T-helper 1 cell treated with Interleukin-12 subunit alpha and Interleukin-12 subunit beta and Interleukin-4 antibody, amounts not matched to agents 30 ng/mL and 1 ng/mL, for 36 hours (primary cell): Measurements from ENCODE around the gene NRAP. TPM values are rescaled to one million over a fixed set of nuclear protein-coding genes. Genes with fewer than 3 reads are reported as not detected.

Source experiments
- intact Hi-C: fragments of 100-400 bp; cut with micrococcal nuclease; formaldehyde crosslinking; loops from one replicate; pipeline ENCODE4 v1.15.1; 2024
- total RNA-seq: library from RNA; stranded (reverse); gene quantifications from 2 replicates; pipeline ENCODE4 v1.2.3, GENCODE V29; 2022

The NRAP gene
- total RNA-seq, 1 donor from 2014 or later: not detected

DNA sequence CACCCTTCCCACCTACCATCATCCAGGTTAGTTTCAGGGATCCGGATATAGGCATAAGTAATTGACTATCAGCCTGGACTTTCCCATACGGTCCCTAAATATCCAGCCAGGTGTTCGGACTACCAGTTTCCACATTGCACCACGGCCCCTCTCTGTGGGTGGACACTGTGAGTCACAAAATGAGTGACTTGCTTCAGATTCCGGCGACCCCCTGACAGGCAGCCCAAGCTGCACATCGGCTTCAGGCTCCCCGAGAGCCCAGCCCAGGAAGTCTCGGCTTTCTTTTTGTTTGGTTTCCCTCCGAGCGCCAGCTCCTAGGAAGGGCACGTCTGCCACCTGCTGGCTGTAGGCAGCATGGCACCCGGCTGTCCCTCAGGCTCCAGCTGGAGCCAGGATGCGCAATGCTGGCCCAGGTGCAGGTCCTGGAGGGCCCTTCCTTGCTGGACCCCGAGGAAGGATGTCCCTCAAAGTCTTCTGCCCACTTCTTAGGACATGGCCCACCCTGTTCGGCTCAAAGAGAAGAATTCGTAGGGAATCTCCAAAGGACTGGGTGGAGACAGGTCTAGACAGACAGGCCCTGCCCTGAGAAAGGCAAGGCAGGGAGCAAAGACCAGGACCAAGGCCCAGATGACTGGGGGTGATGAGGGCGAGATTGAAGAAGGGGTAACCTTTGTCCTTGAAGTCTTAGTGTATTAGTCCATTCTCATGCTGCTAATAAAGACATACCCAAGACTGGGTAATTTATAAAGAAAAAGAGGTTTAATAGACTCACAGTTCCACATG is 100.3 kb downstream of the NRAP start:
- intact Hi-C loops: loop anchor here (1.0 to 10.0 kb wide), 6 partner anchors 42 to 1091 kb away; no protein-coding TSS in a partner anchor

DNA sequence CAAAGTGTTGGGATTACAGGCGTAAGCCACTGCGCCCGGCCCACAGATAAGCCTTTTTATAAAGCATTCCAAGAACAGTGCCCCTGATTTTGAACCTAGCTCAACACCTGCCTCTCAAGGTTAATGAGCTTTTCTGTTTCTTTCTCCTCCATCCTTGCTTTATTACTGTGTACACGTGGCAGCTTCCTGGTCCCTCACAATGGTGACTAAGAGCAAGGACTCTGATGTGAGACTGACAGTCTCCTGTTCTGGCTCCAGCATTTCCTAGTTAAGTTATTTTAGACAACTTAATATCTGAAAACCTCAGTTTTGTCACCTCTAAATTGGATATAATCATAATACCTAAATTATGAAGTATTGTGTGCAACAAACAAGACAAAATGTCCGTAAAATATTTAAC is 101.1 kb downstream of the NRAP start:
- intact Hi-C loops: loop anchor here (1.0 to 10.0 kb wide), 6 partner anchors 41 to 1090 kb away; no protein-coding TSS in a partner anchor

DNA sequence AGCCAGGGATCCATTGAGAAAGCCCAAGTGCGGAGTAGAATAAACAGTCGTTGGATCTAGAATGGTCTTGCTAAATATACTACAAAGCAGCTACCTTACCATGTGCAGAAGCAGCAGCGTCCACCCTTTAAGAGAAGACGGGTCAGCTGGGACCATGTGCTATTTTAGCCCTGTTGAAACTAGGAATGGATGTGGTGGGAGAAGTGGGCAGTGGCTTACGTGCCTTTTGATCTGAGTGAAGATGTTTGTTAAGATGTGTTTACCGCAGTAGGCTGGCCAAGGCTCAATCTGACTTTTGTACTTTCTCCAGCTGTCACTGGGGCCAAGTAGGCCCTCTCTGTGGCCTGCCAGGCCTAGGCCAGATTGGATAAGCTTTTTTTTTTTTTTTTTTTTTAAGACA is 101.8 kb downstream of the NRAP start:
- intact Hi-C loops: loop anchor here (5.0 to 10.0 kb wide), 3 partner anchors 435 to 1090 kb away; no protein-coding TSS in a partner anchor

- intact Hi-C loops: loop anchor here (5.0 to 10.0 kb wide), 3 partner anchors 434 to 1089 kb away; no protein-coding TSS in a partner anchor
These were observed 102.6 kb downstream of the NRAP start for GRCh38 chr10:113561214-113561613.

GRCh38 chr10:113560071-113560470 is 103.8 kb downstream of the NRAP start:
- intact Hi-C loops: loop anchor here (5.0 to 10.0 kb wide), 3 partner anchors 433 to 1088 kb away; no protein-coding TSS in a partner anchor

- intact Hi-C loops: no loop called here
These were observed 105.9 kb downstream of the NRAP start for GRCh38 chr10:113557903-113558321.

GRCh38 chr10:113557424-113557862 is 106.4 kb downstream of the NRAP start:
- intact Hi-C loops: no loop called here

DNA sequence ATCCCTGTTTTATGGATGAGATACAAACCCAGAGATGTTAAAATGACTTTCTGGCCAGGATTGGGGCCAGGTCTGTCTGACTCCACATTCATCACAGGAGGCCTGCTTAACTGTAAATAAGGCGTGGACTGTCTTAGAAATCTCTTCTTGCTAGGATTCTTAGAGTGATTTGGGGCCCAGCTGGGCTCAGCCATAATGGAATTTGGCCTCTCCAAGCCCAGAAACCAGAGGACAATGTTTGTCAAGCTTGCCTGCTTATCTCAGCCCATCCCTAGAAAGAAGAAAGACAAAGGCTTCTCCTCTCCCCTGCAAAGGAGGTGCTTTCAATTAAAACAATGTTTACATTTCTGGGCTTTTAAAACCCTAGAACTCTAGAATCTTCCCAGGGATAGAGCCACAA is 108.1 kb downstream of the NRAP start:
- intact Hi-C loops: no loop called here

- intact Hi-C loops: no loop called here
These were observed 108.6 kb downstream of the NRAP start for GRCh38 chr10:113555245-113555644.

- intact Hi-C loops: no loop called here
These were observed 109.6 kb downstream of the NRAP start for GRCh38 chr10:113554214-113554613.

DNA sequence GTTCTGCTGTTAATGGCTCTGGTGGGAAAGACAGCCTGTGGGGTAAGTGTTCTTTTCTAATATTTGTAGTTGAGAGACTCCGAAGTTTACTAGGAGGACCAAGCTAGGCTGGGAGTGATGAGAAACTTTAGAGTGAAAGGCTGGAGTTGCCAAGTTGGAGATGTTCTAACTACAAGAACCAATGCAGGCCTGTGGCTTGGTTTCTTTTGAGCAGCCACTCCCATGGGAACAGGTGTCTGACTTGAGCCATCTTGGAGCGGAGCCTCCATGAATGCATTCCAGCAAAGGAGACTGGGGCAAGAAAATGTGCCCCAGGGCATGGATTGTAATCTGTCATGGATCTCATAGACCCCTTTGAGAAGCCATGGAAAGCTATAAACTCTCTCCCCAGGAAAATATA is 110.7 kb downstream of the NRAP start:
- intact Hi-C loops: no loop called here

DNA sequence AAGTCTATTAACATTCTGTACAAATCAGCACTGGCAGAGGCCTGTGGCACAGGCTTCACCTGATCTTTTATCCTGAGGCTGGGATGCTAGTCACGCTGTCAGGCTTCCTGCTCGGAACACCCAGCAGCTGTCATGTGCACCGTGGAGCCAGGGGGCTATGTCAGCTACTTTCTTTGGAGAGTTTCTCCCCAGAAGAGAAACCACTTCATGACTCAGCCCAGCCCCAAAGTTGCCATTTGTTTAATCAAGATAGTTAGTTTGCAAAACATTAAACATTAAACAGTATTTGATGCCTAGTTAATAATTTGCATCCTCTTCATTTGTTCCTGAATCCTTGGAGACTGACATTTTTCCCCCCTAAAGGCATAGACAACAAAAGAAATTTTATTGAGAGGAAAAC is 111.1 kb downstream of the NRAP start, which contains the start of gene HABP2:
TSS of gene HABP2 (plus strand) at position 353 of the 400 bp plus-strand sequence. CDS start 69 bp downstream, outside the sequence.
- intact Hi-C loops: no loop called here

GRCh38 chr10:113552014-113552413 is 111.8 kb downstream of the NRAP start:
- intact Hi-C loops: no loop called here

DNA sequence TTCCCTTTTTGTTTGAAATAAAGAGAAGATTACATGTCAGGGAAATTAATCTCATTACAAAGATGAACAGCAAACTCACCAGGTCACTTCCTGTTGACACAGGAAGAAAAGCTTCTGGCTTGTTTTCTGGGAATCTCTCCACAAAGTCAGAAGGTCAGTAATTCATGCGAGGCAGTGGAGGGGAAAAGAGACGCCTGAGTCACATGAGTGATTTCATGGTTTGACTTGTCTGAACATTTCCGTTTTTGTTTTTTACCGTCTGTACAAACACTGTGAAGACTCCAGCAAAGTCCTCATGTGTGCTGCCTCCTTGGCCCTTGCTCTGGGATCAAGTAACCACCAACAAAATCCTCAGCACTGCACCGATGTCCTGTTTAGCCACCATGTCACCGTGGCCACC is 113.5 kb downstream of the NRAP start:
- intact Hi-C loops: no loop called here

DNA sequence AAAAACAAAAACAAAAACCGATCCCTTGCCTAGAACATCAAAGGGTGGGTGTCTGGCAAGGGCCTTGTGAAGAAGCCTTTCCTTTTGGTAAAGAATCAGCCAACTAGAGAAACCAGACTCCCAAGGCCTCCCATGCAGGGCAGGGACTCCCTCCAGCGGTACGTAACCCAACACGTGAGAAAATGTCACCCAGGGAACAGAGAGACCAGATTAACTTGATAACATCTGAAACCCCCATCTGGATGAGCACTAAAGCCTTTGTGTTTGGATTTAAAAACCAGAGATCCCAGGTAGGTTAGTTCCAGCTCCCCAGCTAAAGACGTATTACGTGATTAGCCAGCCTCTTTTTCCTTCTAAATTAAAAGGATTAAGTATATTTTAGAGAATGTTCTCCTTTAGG is 114.0 kb downstream of the NRAP start:
- intact Hi-C loops: no loop called here

GRCh38 chr10:113547426-113547825 is 116.4 kb downstream of the NRAP start:
- intact Hi-C loops: no loop called here

- intact Hi-C loops: no loop called here
These were observed 119.4 kb downstream of the NRAP start for GRCh38 chr10:113544392-113544791.

- intact Hi-C loops: no loop called here
These were observed 120.5 kb downstream of the NRAP start for GRCh38 chr10:113543107-113543955.

DNA sequence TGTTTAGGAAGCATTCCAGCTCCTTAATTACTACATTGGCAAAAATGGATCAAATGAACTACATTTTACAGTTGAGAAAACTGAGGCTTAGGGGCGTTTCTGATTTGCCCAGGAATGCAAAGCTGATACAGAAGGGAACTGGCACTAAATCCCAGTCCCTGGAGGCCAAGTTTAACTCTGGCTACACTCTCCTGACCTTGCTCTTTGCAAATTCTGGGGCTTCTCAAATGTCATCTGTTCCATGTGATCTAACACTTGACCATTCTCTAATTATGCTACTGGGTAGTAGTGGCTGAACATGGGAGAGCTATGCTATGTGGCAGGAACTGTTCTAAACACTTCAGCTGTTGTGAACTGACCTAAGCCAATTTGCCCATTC is 122.3 kb downstream of the NRAP start:
- intact Hi-C loops: no loop called here

DNA sequence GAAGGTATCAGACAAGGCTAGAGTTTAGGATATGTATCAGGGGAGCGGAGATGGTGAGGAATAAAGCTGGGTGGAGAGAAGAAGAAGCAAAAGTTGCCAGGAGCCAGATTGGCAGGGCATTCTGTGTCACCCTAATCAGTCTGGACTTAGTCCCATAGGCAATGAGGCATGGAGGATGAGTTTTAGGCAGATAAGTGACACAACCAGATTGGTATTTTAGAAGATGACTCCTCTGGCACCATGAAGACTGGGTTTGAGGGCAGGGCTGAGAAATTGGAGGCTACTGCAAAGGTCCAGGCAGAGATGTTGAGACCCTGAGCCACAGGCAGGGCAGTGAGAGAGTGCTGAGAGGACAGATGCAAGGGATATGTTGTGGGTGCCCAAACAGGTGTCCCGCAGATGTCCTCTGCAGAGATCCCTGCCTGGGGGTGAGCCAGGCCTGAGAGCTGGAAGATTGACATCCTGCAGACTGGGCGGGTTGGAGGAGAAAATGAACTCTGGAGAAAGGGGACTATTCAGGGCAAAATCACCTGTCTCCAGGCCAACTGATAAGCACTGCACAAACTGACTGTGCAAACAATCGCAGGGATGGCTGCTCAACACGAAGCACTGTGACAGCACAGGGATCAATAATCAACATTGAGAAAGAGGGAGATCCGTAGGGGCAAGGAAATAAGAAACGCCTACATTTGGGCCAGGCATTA is 122.8 kb downstream of the NRAP start:
- intact Hi-C loops: no loop called here

DNA sequence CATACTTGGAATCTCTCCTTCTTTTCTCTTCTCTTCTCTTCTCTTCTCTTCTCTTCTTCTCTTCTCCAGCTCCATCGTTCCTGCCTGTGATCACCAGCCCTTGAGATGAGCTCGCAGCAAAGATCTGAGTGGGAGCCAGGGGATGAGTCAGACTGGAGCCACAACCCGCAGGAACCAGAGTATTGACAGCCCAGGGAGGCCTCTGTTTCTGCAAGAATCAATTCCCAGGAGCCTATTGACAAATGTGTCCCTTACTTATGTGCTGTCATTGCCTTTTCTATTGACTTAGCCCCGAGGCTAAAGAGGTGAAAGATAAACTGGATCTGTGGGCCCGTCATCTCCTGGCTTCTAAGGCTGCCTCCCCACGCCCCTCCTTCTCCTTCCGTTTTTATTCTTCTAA is 124.1 kb downstream of the NRAP start:
- intact Hi-C loops: no loop called here
